HG02571 (cell line): ENCODE results near the gene LRRC31.
A peak's percentile ranks its signal among the peaks of the same experiment; 100 is the strongest.

ENCODE experiments used
- ATAC-seq: cut with Tn5 transposase; IDR thresholded peaks from one replicate; pipeline ENCODE4 v1.9.1; 2021; ENCODE audit warnings: mild to moderate bottlenecking, moderate library complexity; ENCODE audit not compliant: unreplicated experiment

Gene LRRC31

GRCh38 chr3:169813757-169814517, 55.8 kb downstream of the LRRC31 start:
- peak; percentile 85 for ATAC-seq

DNA sequence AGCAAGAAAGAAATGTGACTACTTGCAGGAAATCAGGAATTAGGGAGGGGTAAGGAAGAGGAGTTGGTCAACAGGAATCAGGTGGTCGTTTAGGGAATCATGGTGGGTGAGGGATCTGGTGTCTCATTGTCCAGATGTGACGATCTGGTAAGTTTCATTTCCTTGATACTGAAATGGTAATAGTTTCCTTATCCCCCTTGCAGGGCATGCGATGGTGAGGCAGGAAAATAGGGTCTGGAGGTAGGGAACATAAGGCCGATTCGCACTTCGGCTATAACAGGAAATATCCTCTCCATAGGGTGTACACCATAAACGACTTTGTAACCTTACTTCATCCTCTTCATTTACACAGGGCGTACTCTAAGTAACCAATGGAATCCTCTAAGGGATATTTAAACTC, 56.5 kb downstream of the LRRC31 start:
- no peak for ATAC-seq

- ATAC-seq: peak; percentile 67
Measured at GRCh38 chr3:169812332-169813235, 57.2 kb downstream of the LRRC31 start, which contains the start of the genes LRRC34 and LRRIQ4. LRRC34 (minus strand) TSS chr3:169812904; CDS start chr3:169812548, 356 bp downstream. LRRIQ4 (plus strand) TSS chr3:169812870; CDS start chr3:169821922, 9,052 bp downstream.

- no peak for ATAC-seq
Measured at GRCh38 chr3:169811631-169812331, 58.0 kb downstream of the LRRC31 start.

DNA sequence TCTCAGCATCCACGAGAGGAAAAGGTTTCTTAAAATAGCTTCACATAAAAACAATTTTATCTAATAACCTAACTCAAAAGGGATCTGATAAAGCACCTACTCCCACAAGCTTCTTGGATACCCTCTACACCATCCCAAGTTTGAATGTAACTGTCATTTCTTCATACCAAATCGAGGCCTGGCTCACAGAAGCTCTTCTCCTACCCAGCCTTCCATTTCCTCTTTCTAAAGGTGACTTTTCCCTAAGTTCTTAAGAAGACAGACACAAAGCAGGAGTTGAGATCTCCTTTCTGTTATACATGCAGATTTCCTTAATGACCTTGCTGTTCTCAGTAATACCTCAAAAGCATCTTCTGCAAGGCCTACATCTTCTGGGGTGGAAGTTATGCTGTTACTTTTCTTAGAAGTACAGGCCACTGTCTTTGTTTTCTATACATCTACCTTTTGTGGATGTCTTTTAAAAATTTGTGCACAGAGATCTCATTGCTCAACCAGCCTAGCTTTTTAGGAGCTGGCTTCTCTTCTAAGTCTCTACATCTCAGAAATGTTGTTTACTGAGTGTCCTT, 60.4 kb downstream of the LRRC31 start:
- ATAC-seq: no peak

GRCh38 chr3:169804681-169805080, 65.1 kb downstream of the LRRC31 start:
- ATAC-seq: no peak

DNA sequence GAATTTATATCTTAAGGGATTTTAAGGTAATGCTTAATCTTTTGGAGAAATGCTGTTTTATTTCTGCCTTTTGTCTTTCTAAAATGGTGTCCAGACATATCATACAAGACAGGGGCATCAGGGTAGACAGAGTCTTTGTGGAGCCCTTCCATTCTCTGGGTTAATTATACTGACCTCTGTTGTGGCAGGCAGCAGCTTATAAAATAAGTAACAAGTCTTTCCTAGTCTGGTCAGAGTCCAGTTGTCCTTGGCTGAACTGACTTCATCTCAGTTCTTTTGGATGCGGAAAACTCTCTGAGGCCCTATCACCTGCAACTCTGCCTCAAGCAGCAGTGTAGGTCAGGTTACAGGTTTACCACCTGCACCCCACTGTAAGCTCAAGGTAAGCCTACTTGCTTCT, 77.4 kb downstream of the LRRC31 start:
- ATAC-seq: no peak

GRCh38 chr3:169790687-169791429, 78.9 kb downstream of the LRRC31 start:
- ATAC-seq: no peak

GRCh38 chr3:169790219-169790618, 79.5 kb downstream of the LRRC31 start:
- ATAC-seq: no peak
